Activated CD4-positive, CD25-positive, alpha-beta regulatory T cell treated with anti-CD3 and anti-CD28 coated beads, Interleukin-2, amount 50 U/mL, for 16 hours (primary cell): Measurements from ENCODE around the gene GPR149.

Experiments
- DNase-seq: peaks from one replicate; pipeline ENCODE4 v3.0.0-alpha.2; 2020; ENCODE audit warnings: low read depth, low spot score

Gene GPR149

DNA sequence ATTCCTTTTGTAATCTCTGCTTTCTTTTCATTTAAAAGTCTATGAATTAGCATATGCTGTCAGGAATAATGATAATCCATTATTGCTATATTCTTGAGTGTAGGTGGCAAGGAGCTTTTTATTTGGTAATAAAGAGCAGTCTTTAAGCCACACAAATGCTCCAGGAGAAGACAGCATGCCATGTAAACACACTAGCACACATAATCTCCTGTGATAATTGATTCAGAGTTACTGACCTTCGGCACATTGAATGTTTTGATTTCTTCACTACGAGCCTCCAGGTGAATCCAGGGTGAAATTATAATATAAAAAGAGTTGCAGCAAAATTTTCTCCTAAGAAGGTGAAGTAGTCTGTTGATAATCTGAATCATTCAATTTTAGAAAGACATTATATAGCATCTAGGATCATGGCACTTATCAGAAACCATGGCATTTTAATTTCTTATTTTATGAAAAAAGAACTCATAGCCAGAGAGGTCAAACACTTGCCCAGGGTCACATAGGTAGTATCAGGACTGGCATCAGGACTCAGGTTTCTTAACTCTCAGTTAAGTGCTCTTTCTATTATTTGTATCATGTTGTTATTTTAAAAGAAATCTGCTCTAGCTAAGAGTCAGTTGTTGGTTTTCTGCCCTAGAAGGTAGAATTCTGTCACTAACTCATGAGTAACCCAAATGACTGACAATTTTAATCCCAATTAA is 84.4 kb downstream of the GPR149 start:
- no peak for DNase-seq

DNA sequence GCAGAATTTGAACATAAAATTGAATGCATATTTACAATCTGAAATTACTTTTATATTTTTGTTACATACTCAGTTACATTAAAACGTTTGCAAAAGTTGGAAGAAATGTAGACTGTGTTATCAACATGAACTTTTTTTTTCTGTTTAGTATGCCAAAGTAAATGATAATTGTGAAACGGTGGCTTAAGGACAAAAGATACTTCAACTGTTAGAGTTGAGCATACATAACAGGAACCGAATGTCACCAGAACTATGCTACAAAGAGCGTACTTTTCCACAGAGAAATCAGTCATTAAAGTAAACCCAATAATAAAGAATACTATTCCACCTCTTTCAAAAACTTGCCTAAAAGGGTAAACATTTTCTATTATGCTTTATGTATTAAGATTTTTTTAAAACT is 91.4 kb downstream of the GPR149 start:
- no peak for DNase-seq

DNA sequence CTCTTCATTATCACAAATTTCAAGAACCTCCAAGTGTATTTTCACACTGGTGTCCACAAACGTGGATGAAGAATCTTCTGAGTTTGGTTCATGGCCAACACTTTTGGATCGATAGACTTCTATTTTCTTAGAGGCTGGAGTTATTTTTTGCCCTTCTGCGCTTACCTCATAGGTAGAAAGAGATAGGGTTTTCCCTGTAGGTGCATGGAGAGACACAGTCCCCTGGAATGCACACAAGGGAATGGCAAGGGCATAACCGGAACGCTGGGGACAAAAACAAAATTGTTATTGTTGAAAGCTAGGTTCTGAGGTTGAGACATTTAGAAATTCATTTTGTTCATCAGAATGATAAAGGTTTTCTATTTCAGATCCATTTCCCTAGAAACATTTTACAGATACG is 92.0 kb downstream of the GPR149 start:
- DNase-seq: no peak

DNA sequence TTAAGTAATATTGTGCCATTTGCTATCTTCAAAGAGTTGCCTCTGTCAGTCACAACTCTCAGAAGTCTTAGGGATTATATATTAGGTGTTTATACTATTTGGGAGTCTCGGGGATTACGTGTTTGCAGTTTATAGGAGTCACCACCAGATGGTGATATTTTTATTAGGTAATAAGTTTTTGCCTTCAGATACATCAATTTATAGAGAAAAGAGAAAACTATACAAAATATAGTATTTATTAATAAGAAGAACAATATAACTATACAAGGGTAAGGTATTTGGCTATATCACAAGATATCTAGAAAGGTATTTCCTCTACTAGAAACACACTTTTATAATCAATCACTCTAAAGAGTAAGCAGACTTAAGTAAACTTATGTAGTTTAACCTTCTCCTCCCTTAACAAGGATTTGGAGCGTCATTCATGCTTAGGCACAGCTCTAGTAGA is 95.0 kb downstream of the GPR149 start:
- DNase-seq: no peak

DNA sequence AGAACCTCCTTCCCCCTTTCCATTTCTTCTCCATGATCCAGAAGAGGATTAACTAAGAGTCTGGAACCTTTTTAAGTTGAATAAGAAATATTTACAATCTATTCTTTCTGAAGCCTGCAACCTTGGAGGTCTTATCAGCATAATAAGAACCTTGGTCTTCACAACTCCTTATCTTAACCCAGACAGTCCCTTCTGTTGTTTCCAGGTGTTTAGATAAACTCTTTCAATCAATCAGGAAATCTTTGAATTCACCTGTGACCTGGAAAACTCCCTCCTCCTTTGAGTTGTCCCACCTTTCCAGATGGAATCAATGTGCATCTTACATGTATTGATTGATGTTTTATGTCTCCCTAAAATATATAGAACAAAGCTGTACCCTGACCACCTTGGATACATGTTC is 102.1 kb downstream of the GPR149 start:
- no peak for DNase-seq

DNA sequence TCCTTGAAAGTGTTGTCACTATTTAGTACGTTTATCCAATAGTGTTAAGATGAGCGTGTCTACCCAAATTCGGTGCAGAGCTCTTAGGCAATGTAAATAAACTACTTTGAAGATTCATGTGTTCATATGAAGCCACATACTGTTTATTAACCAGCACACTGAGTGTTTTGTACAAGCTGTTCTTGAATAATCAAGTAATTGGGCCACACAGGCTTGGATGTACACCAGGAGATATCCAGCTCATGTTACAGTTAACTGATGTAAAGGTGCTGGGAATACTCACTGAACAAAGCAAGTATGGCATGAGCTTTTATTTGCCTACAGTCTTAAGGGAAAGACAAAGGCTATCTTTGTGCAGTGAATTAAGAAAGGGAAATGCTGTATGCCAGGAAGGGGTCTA is 105.1 kb downstream of the GPR149 start:
- no peak for DNase-seq

DNA sequence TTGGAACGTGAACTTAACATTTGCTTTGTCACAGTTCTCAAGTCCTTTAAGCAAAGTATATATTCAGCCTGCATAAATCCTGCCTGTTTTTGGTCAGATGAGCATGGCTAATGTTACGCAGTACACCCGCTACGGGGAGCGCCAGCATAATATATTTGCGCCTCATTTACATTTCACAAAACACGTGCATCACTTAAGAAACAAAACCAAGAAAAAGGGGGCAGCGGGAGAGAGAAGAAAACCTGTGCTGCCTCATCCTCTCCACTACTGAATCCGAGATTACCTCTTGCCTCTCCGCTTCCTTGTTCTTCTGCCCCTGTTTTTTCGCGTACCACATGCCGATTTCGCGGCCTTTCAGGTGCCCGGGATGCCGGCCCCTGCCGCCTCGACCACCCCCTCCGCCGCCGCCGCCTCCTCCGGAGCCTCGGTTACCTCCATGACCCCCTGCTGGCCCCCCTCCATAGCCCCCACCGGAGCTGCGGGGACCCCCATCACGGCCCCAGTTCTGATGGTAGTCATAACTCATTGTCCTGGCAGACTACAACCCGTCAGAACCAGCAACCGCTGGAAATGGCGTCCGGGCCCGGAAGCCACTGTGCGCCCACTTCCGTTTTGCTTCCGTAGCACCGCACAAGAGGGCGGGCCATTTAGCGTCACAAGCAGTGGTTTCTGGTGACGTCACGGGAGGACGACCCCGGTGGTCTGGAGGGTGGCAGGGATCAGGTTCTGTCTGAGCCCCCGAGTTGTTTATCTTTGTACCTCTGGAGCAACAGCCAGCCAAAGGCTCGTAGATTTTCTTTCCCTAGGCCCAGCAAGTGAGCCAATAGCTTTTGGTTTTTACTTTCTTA is 105.9 kb downstream of the GPR149 start, which contains the start of gene DHX36:
Gene DHX36, minus strand, starts transcription at position 597 of the 848 bp plus-strand sequence. Its CDS starts 71 bp downstream, at position 526.
- peak; percentile 78 for DNase-seq

DNA sequence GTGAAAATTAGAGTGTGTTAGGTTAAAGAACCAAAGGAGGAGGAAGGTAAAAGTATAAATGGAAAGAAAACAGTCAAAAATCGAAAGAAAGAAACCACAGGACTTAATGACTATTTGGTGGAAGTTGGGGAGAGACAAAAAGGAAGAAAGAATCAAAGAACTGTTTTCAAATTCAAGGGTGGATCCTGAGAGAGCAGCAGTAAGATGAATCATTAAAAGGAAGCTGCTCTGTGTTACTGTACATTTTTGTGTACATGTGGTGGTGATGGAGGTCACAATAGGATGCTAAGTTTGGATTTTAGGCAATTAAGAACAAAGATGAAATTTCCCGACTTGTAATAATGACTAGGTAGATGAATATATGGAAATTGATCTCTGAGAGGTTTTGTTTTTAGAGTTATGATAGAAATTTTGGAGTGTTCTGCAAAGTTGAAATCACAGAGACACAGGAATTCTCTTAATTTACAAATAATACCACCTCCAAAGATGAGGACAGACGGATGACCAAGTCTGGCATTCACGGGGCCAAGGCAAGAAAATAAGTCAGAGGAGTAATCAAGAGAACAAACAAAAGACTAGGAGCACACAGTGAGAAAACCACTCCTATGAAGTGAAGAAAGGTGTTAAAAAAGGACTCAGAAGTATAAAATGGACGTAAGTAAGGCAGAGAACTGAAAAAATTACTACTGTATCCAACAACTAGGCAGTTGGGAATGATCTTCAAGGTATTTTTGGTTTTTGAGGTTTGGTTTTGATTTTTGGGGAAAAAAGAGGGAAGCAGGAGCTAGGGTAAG is 112.8 kb downstream of the GPR149 start:
- no peak for DNase-seq

DNA sequence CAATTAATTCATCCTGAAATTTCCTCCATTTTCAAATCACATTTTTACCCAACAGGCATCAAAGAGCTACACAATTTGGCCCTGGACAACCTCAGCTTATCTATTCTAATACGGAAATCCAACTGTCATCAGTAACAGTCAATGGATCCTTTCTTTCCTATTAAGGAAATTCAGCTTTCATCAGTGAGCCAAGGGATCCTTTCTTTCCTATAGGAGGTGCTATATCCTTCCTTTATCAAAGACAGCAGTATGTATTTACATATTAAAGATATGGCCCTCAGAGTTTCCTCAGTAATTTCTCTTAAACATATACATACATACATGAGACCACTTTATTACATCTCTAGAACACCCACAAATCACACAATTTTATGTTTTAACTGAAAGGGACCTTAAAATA is 115.8 kb downstream of the GPR149 start:
- no peak for DNase-seq

DNA sequence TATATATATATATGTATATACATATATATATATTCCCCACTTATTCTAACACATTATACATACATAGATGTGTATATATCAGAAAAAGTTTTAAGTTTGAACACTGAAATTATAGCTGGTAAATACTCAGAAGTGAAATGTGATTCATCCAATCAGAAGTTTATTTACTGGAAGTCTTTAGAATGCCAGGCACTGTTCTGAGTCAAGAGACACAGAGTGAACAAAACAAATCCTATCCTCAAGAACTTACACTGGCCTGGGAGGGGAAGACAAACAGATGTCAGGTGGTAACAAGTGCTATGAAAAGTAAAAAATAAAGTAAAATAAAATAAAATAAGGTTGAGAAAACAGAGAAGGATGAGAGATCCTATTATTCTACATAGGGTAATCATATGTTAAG is 119.2 kb downstream of the GPR149 start:
- no peak for DNase-seq

DNA sequence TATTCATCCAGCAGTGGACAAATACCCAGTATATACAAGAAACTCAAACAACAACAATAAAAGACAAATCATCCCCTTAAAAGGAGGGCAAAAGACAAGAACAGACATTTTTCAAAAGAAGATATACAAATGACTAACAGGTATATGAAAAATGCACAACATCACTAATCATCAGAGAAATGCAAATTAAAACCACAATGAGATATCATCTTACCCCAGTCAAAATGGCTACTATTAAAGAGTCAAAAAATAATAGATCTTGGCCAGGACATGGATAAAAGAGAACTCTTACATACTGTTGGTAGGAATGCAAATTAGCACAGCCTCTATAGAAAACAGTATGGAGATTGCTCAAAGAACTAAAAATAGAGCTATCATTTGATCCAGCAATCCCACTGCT is 122.6 kb downstream of the GPR149 start:
- DNase-seq: no peak

DNA sequence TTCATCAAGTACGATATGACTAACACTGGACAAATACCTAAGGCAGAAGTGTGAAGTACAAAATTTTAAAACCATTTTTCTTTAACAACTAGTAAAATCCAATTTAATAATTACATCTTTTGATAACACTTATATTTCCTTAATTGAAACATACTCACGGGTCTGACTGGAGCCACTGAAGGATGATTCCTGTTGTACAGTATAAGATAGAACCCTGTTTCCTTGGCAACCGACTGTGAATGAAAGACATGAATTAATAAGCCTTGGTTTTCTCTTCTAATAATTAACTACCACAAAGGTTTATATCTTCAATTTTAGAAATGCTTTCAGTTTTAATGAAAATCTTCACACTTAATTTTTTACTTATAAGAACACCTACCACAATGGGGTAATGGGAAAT is 125.1 kb downstream of the GPR149 start:
- no peak for DNase-seq

DNA sequence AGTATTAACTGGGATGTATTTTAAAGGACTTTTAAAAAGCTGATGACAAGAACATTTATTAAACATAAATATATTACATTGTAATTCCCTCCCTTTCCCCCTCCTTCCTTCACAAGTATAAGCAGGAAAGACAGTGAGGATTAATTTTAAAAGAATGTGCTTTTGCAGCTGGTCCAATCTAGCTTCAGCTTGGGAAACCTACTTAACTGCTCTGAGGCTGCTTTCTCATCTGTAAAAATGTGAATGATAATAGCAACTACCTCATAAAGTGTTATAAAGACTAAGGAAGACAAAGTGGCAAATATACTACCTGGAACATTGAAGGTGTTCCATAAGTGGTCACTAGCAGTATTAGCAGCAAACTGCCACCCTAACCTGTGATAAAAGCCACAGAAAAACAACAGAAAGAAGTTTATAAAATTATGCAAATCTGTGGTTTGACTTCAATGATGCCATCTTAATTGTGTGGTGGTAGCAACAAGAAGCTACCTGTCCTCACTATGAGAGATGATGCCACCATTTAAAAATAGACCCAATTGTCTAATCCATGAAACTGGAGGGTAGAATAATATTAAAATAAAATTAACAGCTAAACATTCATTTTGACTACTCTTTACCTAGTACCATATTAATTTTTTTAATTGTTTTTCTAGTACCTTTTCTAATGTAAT is 125.7 kb downstream of the GPR149 start:
- no peak for DNase-seq

DNA sequence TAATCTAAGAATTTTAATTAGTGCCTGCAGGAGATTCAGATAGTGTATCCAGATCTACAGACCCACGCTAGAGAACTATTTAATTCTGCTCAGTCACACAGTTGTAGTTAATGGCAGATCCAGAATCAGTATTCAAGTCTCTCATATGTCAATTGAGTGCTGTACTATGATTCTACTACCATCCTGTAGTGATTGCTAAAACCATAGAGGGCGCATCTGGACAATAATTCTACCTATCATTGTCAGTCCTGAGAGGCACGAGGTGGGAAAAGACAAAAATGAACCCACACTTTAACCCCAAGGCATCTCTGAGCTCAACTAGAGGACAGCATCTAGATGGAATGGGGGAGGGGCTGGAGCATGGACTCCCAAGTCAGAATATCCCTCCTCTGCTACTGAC is 128.4 kb downstream of the GPR149 start:
- DNase-seq: no peak

DNA sequence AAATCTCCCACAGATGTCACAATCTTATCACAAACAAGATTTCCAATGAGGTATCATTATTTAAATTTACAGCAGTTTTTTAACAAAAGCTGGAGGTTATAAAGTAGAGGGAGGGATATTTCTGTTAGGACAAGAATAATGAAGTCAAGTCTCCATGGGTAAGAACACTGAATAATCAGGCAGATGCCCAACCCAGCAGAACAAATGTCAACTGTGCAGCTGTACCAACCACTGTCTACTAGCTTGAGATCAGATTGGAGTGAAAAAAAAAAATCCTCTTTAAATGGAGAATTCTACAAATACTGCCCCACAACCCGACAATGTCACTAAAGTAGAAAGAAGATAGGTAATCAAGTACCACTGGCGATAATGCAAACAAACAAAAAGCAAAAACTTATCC is 136.0 kb downstream of the GPR149 start:
- no peak for DNase-seq

DNA sequence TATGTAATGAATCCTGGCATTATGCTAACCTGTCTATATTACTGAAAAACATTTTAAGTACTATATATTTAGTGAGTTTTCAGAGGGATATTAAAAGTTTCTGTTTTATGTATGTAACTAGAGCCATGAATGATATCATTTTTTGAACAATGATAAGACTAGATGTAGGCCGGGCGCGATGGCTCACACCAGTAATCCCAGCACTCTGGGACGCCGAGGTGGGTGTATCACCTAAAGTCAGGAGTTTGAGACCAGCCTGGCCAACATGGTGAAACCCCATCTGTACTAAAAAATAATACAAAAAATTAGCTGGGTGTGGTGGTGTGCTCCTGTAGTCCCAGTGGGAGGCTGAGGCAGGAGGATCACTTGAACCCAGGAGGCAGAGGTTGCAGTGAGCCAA is 139.8 kb downstream of the GPR149 start:
- no peak for DNase-seq
